Naive thymus-derived CD4-positive, alpha-beta T cell (primary cell): ENCODE measurements around the gene POLR3F. TPM values are rescaled to one million over a fixed set of nuclear protein-coding genes. Genes with fewer than 3 reads are reported as not detected.
"Not testable (repeated sequence)": the region's sequence is repeated elsewhere in the genome, so short reads cannot be mapped to it uniquely, and the experiment has no call there.

Experiments
- ATAC-seq: fragments of 150-1000 bp; cut with Tn5 transposase; 2 replicates; pipeline ENCODE4 v1.10.0; 2021; ENCODE audit warnings: mild to moderate bottlenecking, moderate library complexity
- CTCF ChIA-PET: fragments of 350-600 bp; sonication (Branson Sonifier 250); formaldehyde crosslinking; loops from one replicate; lab custom pipeline; 2021; ENCODE audit warnings: antibody characterized with exemption; lab: Charles Lee
- POLR2A ChIA-PET: fragments of 350-600 bp; sonication (Branson Sonifier 250); formaldehyde crosslinking; loops from one replicate; lab custom pipeline; 2021; ENCODE audit warnings: antibody characterized with exemption, inconsistent platforms; lab: Charles Lee
- DNase-seq, 9 donors: peaks; one replicate each; pipeline versions ENCODE4 v3.0.0 to v3.0.0-alpha.2; 2020 to 2022; ENCODE audit warnings: mixed read lengths in 1 of 9
- H3K27ac ChIP-seq: one replicate; pipeline ENCODE4 v1.7.0; 2013; ENCODE audit warnings: mild to moderate bottlenecking, low read depth, low read length, moderate library complexity
- H3K27me3 ChIP-seq, 2 donors: one replicate each; pipeline ENCODE4 v1.7.0; 2013; ENCODE audit warnings: low read length in 2 of 2, mild to moderate bottlenecking in 2 of 2, moderate library complexity in 2 of 2; ENCODE audit not compliant: control insufficient read depth in 2 of 2, insufficient read depth in 2 of 2
- H3K36me3 ChIP-seq, 3 experiments: 1 replicate in 2 of 3; 2 replicates in 1 of 3; pipeline ENCODE4 v1.7.0; 2013; ENCODE audit warnings: low read length in 3 of 3, mild to moderate bottlenecking in 3 of 3, moderate library complexity in 1 of 3; ENCODE audit not compliant: insufficient read depth in 3 of 3, control insufficient read depth in 2 of 3
- H3K4me1 ChIP-seq, 2 donors: one replicate each; pipeline ENCODE4 v1.7.0; 2013; ENCODE audit warnings: low read length in 2 of 2, mild to moderate bottlenecking in 2 of 2, moderate library complexity in 1 of 2; ENCODE audit not compliant: control insufficient read depth in 2 of 2, insufficient read depth in 2 of 2
- H3K4me3 ChIP-seq: 2 replicates; pipeline ENCODE4 v1.7.0; 2013; ENCODE audit warnings: mild to moderate bottlenecking, low read length
- H3K9me3 ChIP-seq, 3 experiments: 1 replicate in 2 of 3; 2 replicates in 1 of 3; pipeline ENCODE4 v1.7.0; 2013; ENCODE audit warnings: low read length in 3 of 3; ENCODE audit not compliant: control insufficient read depth in 2 of 3
- H3K27ac Mint-ChIP-seq, 9 donors: one replicate each; pipeline ENCODE4 v1.8.0; 2020 to 2022; ENCODE audit warnings: mixed read lengths in 9 of 9, mild to moderate bottlenecking in 8 of 9, moderate library complexity in 5 of 9, inconsistent platforms in 2 of 9
- H3K27me3 Mint-ChIP-seq, 5 donors: one replicate each; pipeline ENCODE4 v1.8.0; 2021 to 2022; ENCODE audit warnings: mixed read lengths in 5 of 5, mild to moderate bottlenecking in 1 of 5
- H3K36me3 Mint-ChIP-seq, 5 donors: one replicate each; pipeline ENCODE4 v1.8.0; 2020 to 2022; ENCODE audit warnings: mixed read lengths in 5 of 5, mild to moderate bottlenecking in 3 of 5, inconsistent platforms in 1 of 5
- H3K4me1 Mint-ChIP-seq, 7 donors: one replicate each; pipeline ENCODE4 v1.8.0; 2020 to 2022; ENCODE audit warnings: mixed read lengths in 7 of 7, mild to moderate bottlenecking in 3 of 7, inconsistent platforms in 1 of 7
- H3K4me3 Mint-ChIP-seq, 10 donors: one replicate each; pipeline ENCODE4 v1.8.0; 2020 to 2022; ENCODE audit warnings: mild to moderate bottlenecking in 10 of 10, mixed read lengths in 10 of 10, moderate library complexity in 6 of 10, inconsistent platforms in 2 of 10
- H3K9me3 Mint-ChIP-seq, 11 donors: one replicate each; pipeline ENCODE4 v1.8.0; 2020 to 2022; ENCODE audit warnings: mixed read lengths in 11 of 11, mild to moderate bottlenecking in 4 of 11, inconsistent platforms in 1 of 11, moderate library complexity in 1 of 11
- intact Hi-C, 2 donors: fragments of 100-400 bp; cut with micrococcal nuclease; formaldehyde crosslinking; loops; one replicate each; pipeline ENCODE4 v1.15.1; 2023
- polyA plus RNA-seq, 2 donors: library from polyadenylated mRNA; unstranded; fragments of 300-500 nt; fragmentation: Illumina TruSeq; gene quantifications; one replicate each; pipeline ENCODE4 v1.2.3, GENCODE V29; 2021
- total RNA-seq, 6 experiments: library from RNA in 5 of 6; stranded (reverse) in 5 of 6; gene quantifications; 1 replicate in 5 of 6; 2 replicates in 1 of 6; pipeline ENCODE4 v1.2.3 and lab custom pipeline; 2021 to 2026

Gene POLR3F
- total and polyA plus RNA-seq, 7 experiments from 2014 or later, result 5.0 to 13.5 (median 9.3) TPM

DNA sequence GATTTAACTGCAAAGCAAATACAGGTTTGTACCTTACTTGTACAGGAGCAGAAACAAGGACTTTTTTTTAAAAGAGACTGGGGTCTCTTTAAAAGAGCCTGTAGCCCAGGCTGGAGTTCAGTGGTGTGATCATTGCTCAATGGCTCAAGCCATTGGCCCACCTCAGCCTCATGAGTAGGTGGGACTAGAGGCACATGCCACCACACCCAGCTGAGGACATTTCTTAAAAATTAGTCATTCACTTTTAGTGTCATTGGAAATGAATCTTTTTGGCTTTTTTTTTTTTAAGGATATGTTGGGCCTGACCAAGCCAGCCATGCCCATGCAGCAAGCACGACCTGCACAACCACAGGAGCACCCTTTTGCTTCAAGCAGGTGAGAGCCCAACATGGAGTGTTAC lies 57.5 kb downstream of the POLR3F start:
- ChIA-PET CTCF (no interaction called here), POLR2A (interaction anchor here (0.6 kb wide), 1 partner anchor 57 kb away, joined by 3 read pairs; no protein-coding TSS in a partner anchor)
- DNase-seq, result no peak
- Mint-ChIP-seq H3K4me1 (peaks cover 0 to 4% (median 0%) of the 10 kb centered on the region in 7 donors), H3K27me3 (no peaks in the 10 kb centered on the region), H3K36me3 (peaks cover 22 to 44% (median 28%) of the 10 kb centered on the region in 5 donors), H3K27ac (peak overlapping the region in 2 of 9 donors; percentile 49 to 60), H3K4me3 (no peak overlapping the region), H3K9me3 (no peaks in the 10 kb centered on the region)
- Histone ChIP-seq H3K9me3 (no peaks in the 10 kb centered on the region), H3K4me1 (no peaks in the 10 kb centered on the region), H3K4me3 (no peak overlapping the region), H3K27ac (no peak overlapping the region), H3K27me3 (no peaks in the 10 kb centered on the region), H3K36me3 (peaks cover 19 to 61% (median 30%) of the 10 kb centered on the region in 3 experiments)
- intact Hi-C loops, result loop anchor here in 1 of 2 donors (5.0 kb wide), 1 partner anchor 112 kb away; no protein-coding TSS in a partner anchor
- no peak for ATAC-seq

DNA sequence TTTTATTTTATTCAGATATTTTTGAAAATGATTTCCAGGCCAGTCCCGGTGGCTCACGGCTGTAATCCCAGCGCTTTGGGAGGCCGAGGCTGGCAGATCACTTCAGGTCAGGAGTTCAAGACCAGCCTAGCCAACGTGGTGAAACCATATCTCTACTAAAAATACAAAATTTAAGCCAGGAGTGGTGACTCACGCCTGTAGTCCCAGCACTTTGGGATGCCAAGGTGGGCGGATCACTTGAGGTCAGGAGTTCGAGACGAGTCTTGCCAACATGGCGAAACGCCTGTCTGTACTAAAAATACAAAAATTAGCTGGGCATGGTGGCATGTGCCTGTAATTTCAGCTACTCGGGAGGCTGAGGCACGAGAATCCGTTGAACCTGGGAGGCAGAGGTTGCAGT lies 59.6 kb downstream of the POLR3F start:
- not testable (repeated sequence) for H3K27me3 Mint-ChIP-seq

DNA sequence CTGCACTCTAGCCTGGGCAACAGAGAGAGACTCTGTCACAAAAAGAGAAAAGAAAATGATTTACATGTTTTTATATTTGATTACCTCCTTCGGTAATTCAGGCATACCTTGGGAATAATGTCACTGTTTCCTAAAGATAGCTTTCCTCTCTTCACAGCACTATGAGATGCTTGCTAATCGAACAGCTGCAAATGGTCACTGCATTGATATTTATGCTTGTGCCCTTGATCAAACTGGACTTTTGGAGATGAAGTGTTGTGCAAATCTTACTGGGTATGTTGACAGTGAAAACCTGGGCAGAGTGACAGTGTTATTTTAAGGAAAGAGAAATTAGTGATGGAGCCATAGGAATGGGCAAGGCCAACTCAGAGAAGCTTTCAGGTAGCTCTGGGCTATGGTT lies 60.1 kb downstream of the POLR3F start:
- H3K9me3 ChIP-seq, result no peaks in the 10 kb centered on the region
- H3K36me3 ChIP-seq, result peaks cover 29 to 82% (median 40%) of the 10 kb centered on the region in 3 experiments
- H3K4me1 ChIP-seq, result no peaks in the 10 kb centered on the region
- Mint-ChIP-seq H3K27ac (peak overlapping the region in 2 of 9 donors; percentile 17 to 19), H3K4me1 (peaks cover 0 to 4% (median 0%) of the 10 kb centered on the region in 7 donors), H3K36me3 (peaks cover 29 to 61% (median 39%) of the 10 kb centered on the region in 5 donors), H3K9me3 (no peaks in the 10 kb centered on the region), H3K27me3 (no peaks in the 10 kb centered on the region), H3K4me3 (no peak overlapping the region)
- intact Hi-C loops, result loop anchor here in 1 of 2 donors (5.0 kb wide), 1 partner anchor 115 kb away; no protein-coding TSS in a partner anchor
- ChIA-PET CTCF (no interaction called here), POLR2A (no interaction called here)
- ATAC-seq (no peak), DNase-seq (no peak)
- H3K4me3 ChIP-seq, result no peak overlapping the region
- no peaks in the 10 kb centered on the region for H3K27me3 ChIP-seq
- H3K27ac ChIP-seq, result no peak overlapping the region

More for the DNA sequence above, 59.6 kb downstream of the POLR3F start:
- CTCF ChIA-PET, POLR2A ChIA-PET, H3K4me3 ChIP-seq, H3K9me3 Mint-ChIP-seq, H3K4me1 Mint-ChIP-seq, DNase-seq, H3K27ac ChIP-seq, H3K4me1 ChIP-seq, H3K4me3 Mint-ChIP-seq, H3K9me3 ChIP-seq, ATAC-seq, H3K27ac Mint-ChIP-seq, H3K27me3 ChIP-seq: not testable (repeated sequence)
- peaks cover 23 to 79% (median 34%) of the 10 kb centered on the region in 3 experiments for H3K36me3 ChIP-seq
- H3K36me3 Mint-ChIP-seq, result peaks cover 25 to 55% (median 34%) of the 10 kb centered on the region in 5 donors
- intact Hi-C loops, result loop anchor here in 1 of 2 donors (5.0 kb wide), 1 partner anchor 114 kb away; no protein-coding TSS in a partner anchor

DNA sequence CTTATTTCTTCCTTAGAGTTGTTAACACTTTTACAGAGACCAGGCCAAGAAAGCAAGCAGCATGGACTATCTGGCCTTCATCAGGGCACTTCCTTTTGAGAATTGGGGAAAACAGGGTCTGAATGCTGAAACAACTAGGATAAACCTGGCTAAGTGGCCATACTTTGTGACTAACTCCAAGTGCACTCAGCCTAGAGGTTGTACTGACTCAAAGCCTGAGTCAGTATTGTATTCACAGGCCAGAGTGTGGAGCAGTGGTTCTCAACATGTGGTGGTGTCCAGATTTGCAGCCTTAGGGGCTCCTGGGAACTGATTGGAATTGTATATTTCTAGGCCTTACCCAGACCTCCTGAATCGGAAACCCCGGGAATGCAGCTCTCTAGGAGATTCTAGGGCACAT lies 60.6 kb downstream of the POLR3F start:
- Mint-ChIP-seq H3K27ac (peak overlapping the region in 1 of 9 donors; percentile 54), H3K4me1 (peaks cover 0 to 4% (median 0%) of the 10 kb centered on the region in 7 donors), H3K36me3 (peaks cover 31 to 66% (median 44%) of the 10 kb centered on the region in 5 donors), H3K27me3 (no peaks in the 10 kb centered on the region), H3K9me3 (no peaks in the 10 kb centered on the region), H3K4me3 (no peak overlapping the region)
- ChIA-PET POLR2A (no interaction called here), CTCF (no interaction called here)
- Histone ChIP-seq H3K27me3 (no peaks in the 10 kb centered on the region), H3K36me3 (peaks cover 33 to 87% (median 45%) of the 10 kb centered on the region in 3 experiments), H3K4me3 (no peak overlapping the region), H3K27ac (no peak overlapping the region), H3K4me1 (no peaks in the 10 kb centered on the region), H3K9me3 (no peaks in the 10 kb centered on the region)
- intact Hi-C loops, result loop anchor here in 1 of 2 donors (5.0 kb wide), 1 partner anchor 116 kb away; no protein-coding TSS in a partner anchor
- DNase-seq, result no peak
- no peak for ATAC-seq

DNA sequence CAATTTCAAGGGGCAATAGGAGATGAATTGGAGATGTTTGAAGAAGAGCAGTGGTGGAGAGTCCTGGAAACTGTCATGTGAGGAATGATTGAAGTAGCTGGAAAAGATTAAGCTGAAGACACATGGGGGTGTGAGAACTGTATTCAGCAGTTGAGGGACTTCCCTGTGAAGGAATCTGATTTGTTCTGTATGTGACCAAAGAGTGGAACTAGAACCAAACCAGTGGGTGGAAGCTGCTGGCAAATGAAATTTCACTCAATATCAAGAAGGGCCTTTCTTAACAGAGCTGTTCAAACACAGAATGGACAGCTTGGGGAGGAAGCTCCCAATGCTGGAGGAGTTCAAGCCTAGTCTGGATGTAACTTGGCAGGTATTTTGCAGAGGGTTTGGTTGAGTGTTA lies 61.9 kb downstream of the POLR3F start:
- DNase-seq (no peak), ATAC-seq (no peak)
- intact Hi-C loops, result loop anchor here in 1 of 2 donors (5.0 kb wide), 1 partner anchor 117 kb away; no protein-coding TSS in a partner anchor
- H3K9me3 ChIP-seq, result no peaks in the 10 kb centered on the region
- Mint-ChIP-seq H3K27me3 (no peaks in the 10 kb centered on the region), H3K27ac (peak overlapping the region in 2 of 9 donors; percentile 16 to 41), H3K9me3 (no peaks in the 10 kb centered on the region), H3K4me3 (no peak overlapping the region), H3K36me3 (peaks cover 31 to 71% (median 51%) of the 10 kb centered on the region in 5 donors), H3K4me1 (peaks cover 0 to 4% (median 0%) of the 10 kb centered on the region in 7 donors)
- H3K4me1 ChIP-seq, result no peaks in the 10 kb centered on the region
- POLR2A ChIA-PET, result no interaction called here
- H3K36me3 ChIP-seq, result peaks cover 42 to 95% (median 49%) of the 10 kb centered on the region in 3 experiments
- CTCF ChIA-PET, result interaction anchor here (1.1 kb wide), 1 partner anchor 115 kb away, joined by 4 read pairs; no protein-coding TSS in a partner anchor
- no peak overlapping the region for H3K4me3 ChIP-seq
- no peak overlapping the region for H3K27ac ChIP-seq
- no peaks in the 10 kb centered on the region for H3K27me3 ChIP-seq

DNA sequence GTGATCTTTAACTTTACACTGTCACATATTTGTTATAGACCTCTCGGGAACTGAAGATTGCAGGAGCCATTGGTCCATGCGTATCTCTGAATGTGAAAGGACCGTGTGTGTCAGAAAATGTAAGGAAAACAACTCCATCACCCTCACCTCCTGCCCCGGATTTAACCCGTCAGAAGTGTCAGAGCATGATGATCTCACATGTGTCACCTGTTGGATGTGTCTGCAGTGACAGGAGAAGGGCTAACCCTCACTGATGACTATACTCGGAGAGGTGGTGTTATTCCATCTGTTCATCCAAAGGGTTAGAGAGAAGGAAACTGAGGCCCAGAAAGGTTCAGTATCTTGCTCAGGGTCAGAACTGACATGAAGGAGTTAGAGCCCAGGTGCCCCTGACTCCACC lies 65.4 kb downstream of the POLR3F start:
- no peaks in the 10 kb centered on the region for H3K9me3 ChIP-seq
- CTCF ChIA-PET, result no interaction called here
- Mint-ChIP-seq H3K27ac (no peak overlapping the region), H3K4me1 (peaks cover 0 to 3% (median 0%) of the 10 kb centered on the region in 7 donors), H3K4me3 (no peak overlapping the region), H3K27me3 (no peaks in the 10 kb centered on the region), H3K9me3 (peaks cover 0 to 3% (median 0%) of the 10 kb centered on the region in 11 donors), H3K36me3 (peaks cover 28 to 78% (median 57%) of the 10 kb centered on the region in 5 donors)
- intact Hi-C loops, result no loop called here
- H3K27me3 ChIP-seq, result no peaks in the 10 kb centered on the region
- H3K36me3 ChIP-seq, result peaks cover 28 to 82% (median 28%) of the 10 kb centered on the region in 3 experiments
- H3K4me3 ChIP-seq, result no peak overlapping the region
- POLR2A ChIA-PET, result no interaction called here
- no peaks in the 10 kb centered on the region for H3K4me1 ChIP-seq
- ATAC-seq, result no peak
- H3K27ac ChIP-seq, result no peak overlapping the region
- no peak for DNase-seq
